Memory B cell (primary cell): ENCODE measurements around the gene PLB1.

ENCODE experiments used
- ATAC-seq: fragments of 150-1000 bp; cut with Tn5 transposase; 2 replicates; pipeline ENCODE4 v1.10.0; 2021; ENCODE audit warnings: low read depth, mild to moderate bottlenecking, moderate library complexity
- DNase-seq, 2 donors: peaks; one replicate each; pipeline ENCODE4 v3.0.0; 2022; ENCODE audit warnings: low spot score in 2 of 2
- H3K27ac Mint-ChIP-seq: one replicate; pipeline ENCODE4 v1.8.0; 2022; ENCODE audit warnings: mild to moderate bottlenecking, moderate library complexity, mixed read lengths
- H3K27me3 Mint-ChIP-seq: one replicate; pipeline ENCODE4 v1.8.0; 2022; ENCODE audit warnings: mixed read lengths
- H3K36me3 Mint-ChIP-seq: one replicate; pipeline ENCODE4 v1.8.0; 2022; ENCODE audit warnings: mild to moderate bottlenecking, mixed read lengths
- H3K4me1 Mint-ChIP-seq: one replicate; pipeline ENCODE4 v1.8.0; 2022; ENCODE audit warnings: mixed read lengths
- H3K4me3 Mint-ChIP-seq: one replicate; pipeline ENCODE4 v1.8.0; 2022; ENCODE audit warnings: mild to moderate bottlenecking, moderate library complexity, mixed read lengths
- H3K9me3 Mint-ChIP-seq: one replicate; pipeline ENCODE4 v1.8.0; 2022; ENCODE audit warnings: mixed read lengths

Gene PLB1

GRCh38 chr2:28475088-28475595, 20.7 kb upstream of the PLB1 start:
- Mint-ChIP-seq H3K4me3 (no peak overlapping the region), H3K9me3 (peaks cover 1% of the 10 kb centered on the region), H3K27ac (no peak overlapping the region), H3K4me1 (peaks cover 7% of the 10 kb centered on the region), H3K36me3 (no peaks in the 10 kb centered on the region), H3K27me3 (peaks cover 18% of the 10 kb centered on the region)
- DNase-seq (no peak), ATAC-seq (no peak)

GRCh38 chr2:28477087-28477486, 18.8 kb upstream of the PLB1 start:
- Mint-ChIP-seq H3K4me1 (no peaks in the 10 kb centered on the region), H3K9me3 (peaks cover 1% of the 10 kb centered on the region), H3K27ac (no peak overlapping the region), H3K4me3 (no peak overlapping the region), H3K36me3 (no peaks in the 10 kb centered on the region), H3K27me3 (peaks cover 13% of the 10 kb centered on the region)
- DNase-seq (no peak), ATAC-seq (no peak)

- no peak overlapping the region for H3K4me3 Mint-ChIP-seq
- peaks cover 12% of the 10 kb centered on the region for H3K27me3 Mint-ChIP-seq
- no peaks in the 10 kb centered on the region for H3K36me3 Mint-ChIP-seq
- no peak overlapping the region for H3K27ac Mint-ChIP-seq
- DNase-seq (no peak), ATAC-seq (no peak)
- H3K9me3 Mint-ChIP-seq: peaks cover 1% of the 10 kb centered on the region
- no peaks in the 10 kb centered on the region for H3K4me1 Mint-ChIP-seq
These were observed 18.2 kb upstream of the PLB1 start for GRCh38 chr2:28477645-28478044.

- Mint-ChIP-seq H3K4me3 (no peak overlapping the region), H3K9me3 (no peaks in the 10 kb centered on the region), H3K27ac (no peak overlapping the region), H3K27me3 (peaks cover 4% of the 10 kb centered on the region), H3K4me1 (no peaks in the 10 kb centered on the region), H3K36me3 (no peaks in the 10 kb centered on the region)
- DNase-seq (no peak), ATAC-seq (no peak)
These were observed 15.3 kb upstream of the PLB1 start for GRCh38 chr2:28480403-28481049.

GRCh38 chr2:28481905-28482304, 14.0 kb upstream of the PLB1 start:
- Mint-ChIP-seq H3K27me3 (peaks cover 7% of the 10 kb centered on the region), H3K36me3 (no peaks in the 10 kb centered on the region), H3K27ac (no peak overlapping the region), H3K4me3 (no peak overlapping the region), H3K4me1 (no peaks in the 10 kb centered on the region), H3K9me3 (no peaks in the 10 kb centered on the region)
- ATAC-seq: no peak
- DNase-seq: no peak

GRCh38 chr2:28484835-28485234, 11.0 kb upstream of the PLB1 start:
- H3K4me1 Mint-ChIP-seq: no peaks in the 10 kb centered on the region
- H3K4me3 Mint-ChIP-seq: no peak overlapping the region
- H3K27ac Mint-ChIP-seq: no peak overlapping the region
- H3K27me3 Mint-ChIP-seq: peaks cover 9% of the 10 kb centered on the region
- no peaks in the 10 kb centered on the region for H3K9me3 Mint-ChIP-seq
- DNase-seq: no peak
- H3K36me3 Mint-ChIP-seq: no peaks in the 10 kb centered on the region
- no peak for ATAC-seq

- Mint-ChIP-seq H3K4me1 (no peaks in the 10 kb centered on the region), H3K9me3 (no peaks in the 10 kb centered on the region), H3K36me3 (no peaks in the 10 kb centered on the region), H3K27ac (no peak overlapping the region), H3K27me3 (peaks cover 9% of the 10 kb centered on the region), H3K4me3 (no peak overlapping the region)
- ATAC-seq: no peak
- DNase-seq: no peak
These were observed 9.3 kb upstream of the PLB1 start for GRCh38 chr2:28486526-28486925.

- Mint-ChIP-seq H3K27ac (no peak overlapping the region), H3K9me3 (no peaks in the 10 kb centered on the region), H3K4me1 (no peaks in the 10 kb centered on the region), H3K27me3 (peaks cover 9% of the 10 kb centered on the region), H3K4me3 (no peak overlapping the region), H3K36me3 (no peaks in the 10 kb centered on the region)
- ATAC-seq (no peak), DNase-seq (no peak)
These were observed 8.6 kb upstream of the PLB1 start for GRCh38 chr2:28487258-28487657.

GRCh38 chr2:28488083-28488830, 7.6 kb upstream of the PLB1 start:
- ATAC-seq: no peak
- H3K4me3 Mint-ChIP-seq: no peak overlapping the region
- peaks cover 9% of the 10 kb centered on the region for H3K27me3 Mint-ChIP-seq
- H3K36me3 Mint-ChIP-seq: no peaks in the 10 kb centered on the region
- H3K4me1 Mint-ChIP-seq: no peaks in the 10 kb centered on the region
- H3K27ac Mint-ChIP-seq: no peak overlapping the region
- DNase-seq: no peak
- H3K9me3 Mint-ChIP-seq: no peaks in the 10 kb centered on the region

GRCh38 chr2:28488858-28489575, 6.8 kb upstream of the PLB1 start:
- no peaks in the 10 kb centered on the region for H3K9me3 Mint-ChIP-seq
- DNase-seq: no peak
- H3K27ac Mint-ChIP-seq: no peak overlapping the region
- H3K4me3 Mint-ChIP-seq: no peak overlapping the region
- H3K27me3 Mint-ChIP-seq: peaks cover 9% of the 10 kb centered on the region
- no peaks in the 10 kb centered on the region for H3K4me1 Mint-ChIP-seq
- no peak for ATAC-seq
- H3K36me3 Mint-ChIP-seq: no peaks in the 10 kb centered on the region

- peaks cover 9% of the 10 kb centered on the region for H3K27me3 Mint-ChIP-seq
- H3K27ac Mint-ChIP-seq: no peak overlapping the region
- H3K4me3 Mint-ChIP-seq: no peak overlapping the region
- ATAC-seq (no peak), DNase-seq (no peak)
- no peaks in the 10 kb centered on the region for H3K9me3 Mint-ChIP-seq
- no peaks in the 10 kb centered on the region for H3K4me1 Mint-ChIP-seq
- no peaks in the 10 kb centered on the region for H3K36me3 Mint-ChIP-seq
These were observed 5.3 kb upstream of the PLB1 start for GRCh38 chr2:28490558-28490957.

- H3K27ac Mint-ChIP-seq: no peak overlapping the region
These were observed 3.6 kb upstream of the PLB1 start for GRCh38 chr2:28492282-28492681.

GRCh38 chr2:28493636-28494035, 2.2 kb upstream of the PLB1 start:
- Mint-ChIP-seq H3K4me3 (no peak overlapping the region), H3K27me3 (peaks cover 3% of the 10 kb centered on the region), H3K36me3 (no peaks in the 10 kb centered on the region), H3K9me3 (no peaks in the 10 kb centered on the region), H3K4me1 (no peaks in the 10 kb centered on the region), H3K27ac (no peak overlapping the region)
- ATAC-seq: no peak
- no peak for DNase-seq

More at GRCh38 chr2:28492282-28492681, 3.6 kb upstream of the PLB1 start:
- Mint-ChIP-seq H3K9me3 (no peaks in the 10 kb centered on the region), H3K4me3 (no peak overlapping the region), H3K4me1 (no peaks in the 10 kb centered on the region), H3K36me3 (no peaks in the 10 kb centered on the region), H3K27me3 (peaks cover 5% of the 10 kb centered on the region)
- DNase-seq: no peak
- no peak for ATAC-seq

- Mint-ChIP-seq H3K27me3 (peaks cover 5% of the 10 kb centered on the region), H3K4me3 (no peak overlapping the region), H3K9me3 (peaks cover 2% of the 10 kb centered on the region), H3K27ac (no peak overlapping the region), H3K4me1 (no peaks in the 10 kb centered on the region), H3K36me3 (no peaks in the 10 kb centered on the region)
- ATAC-seq (no peak), DNase-seq (no peak)
These were observed 921 bp downstream of the PLB1 start for GRCh38 chr2:28496781-28497180.
